Stomach (tissue), 9 donors: Measurements from ENCODE around the gene ZNF792. TPM values are rescaled to one million over a fixed set of nuclear protein-coding genes. Genes with fewer than 3 reads are reported as not detected.
"Not testable (repeated sequence)": the region's sequence is repeated elsewhere in the genome, so short reads cannot be mapped to it uniquely, and the experiment has no call there.

Experiments
- DNase-seq, 2 donors: peaks; one replicate each; pipeline versions ENCODE4 v3.0.0 to v3.0.0-alpha.2; 2013 to 2019
- H3K27ac ChIP-seq, 5 donors: fragments of 200-600 bp in 4 of 5; sonication (generic) in 4 of 5; one replicate each; pipeline ENCODE4 v1.5.1; 2013 to 2019; ENCODE audit warnings: mild to moderate bottlenecking in 1 of 5, moderate library complexity in 1 of 5
- H3K27me3 ChIP-seq, 3 donors: fragments of 200-600 bp; sonication (generic); one replicate each; pipeline ENCODE4 v1.5.1; 2017 to 2019; ENCODE audit warnings: mixed run types in 1 of 3
- H3K36me3 ChIP-seq, 4 donors: fragments of 200-600 bp; sonication (generic); 1 replicate in 3 of 4; 2 replicates in 1 of 4; pipeline ENCODE4 v1.5.1; 2016 to 2019
- H3K4me1 ChIP-seq, 4 donors: fragments of 200-600 bp; sonication (generic); one replicate each; pipeline ENCODE4 v1.5.1; 2016 to 2019
- H3K4me3 ChIP-seq, 4 donors: fragments of 200-600 bp; sonication (generic) in 3 of 4; one replicate each; pipeline ENCODE4 v1.5.1; 2016 to 2019; ENCODE audit warnings: mild to moderate bottlenecking in 1 of 4
- H3K9me3 ChIP-seq, 4 donors: fragments of 200-600 bp; sonication (generic); one replicate each; pipeline ENCODE4 v1.5.1; 2016 to 2019
- CTCF ChIP-seq, 7 experiments: fragments of 450-650 bp in 4 of 7; fragments of 200-600 bp in 3 of 7; sonication (generic) in 3 of 7; IDR thresholded peaks; one replicate each; pipeline ENCODE4 v1.5.1; 2016 to 2019; ENCODE audit warnings: antibody characterized with exemption in 7 of 7, control low read depth in 2 of 7, mild to moderate bottlenecking in 1 of 7
- EP300 ChIP-seq: sonication (generic); formaldehyde crosslinking; IDR thresholded peaks from one replicate; pipeline ENCODE4 v1.6.1; 2017; ENCODE audit warnings: antibody characterized with exemption
- POLR2A ChIP-seq, 4 donors: fragments of 450-650 bp; IDR thresholded peaks; one replicate each; pipeline ENCODE4 v1.6.1; 2016; ENCODE audit warnings: antibody characterized with exemption in 4 of 4, control low read depth in 2 of 4, mild to moderate bottlenecking in 1 of 4, moderate library complexity in 1 of 4
- POLR2AphosphoS5 ChIP-seq, 3 donors: sonication (generic); formaldehyde crosslinking; IDR thresholded peaks; one replicate each; pipeline ENCODE4 v1.6.1; 2016; ENCODE audit warnings: antibody characterized with exemption in 3 of 3
- WGBS, 5 donors: extraction: QIAGEN DNeasy Blood & Tissue Kit in 3 of 5; methylation state at CpG; one replicate each; pipeline versions ENCODE4 v1.1.5 to v1.1.7; 2013 to 2018; 5-methylcytosine and 5-hydroxymethylcytosine counted together
- intact Hi-C: fragments of 100-400 bp; cut with DNase I; formaldehyde crosslinking; loops from one replicate; pipeline ENCODE4 v1.15.1; 2023; ENCODE audit warnings: low total_unique reads
- polyA plus RNA-seq, 3 donors: library from polyadenylated mRNA; stranded (reverse); fragments of 200-250 nt; gene quantifications; one replicate each; pipeline ENCODE4 v1.2.3, GENCODE V29; 2013
- total RNA-seq, 5 donors: library from RNA; depleted of rRNA; stranded (reverse); fragments of >200 nt; gene quantifications; one replicate each; pipeline versions ENCODE4 v1.1.0 to v1.2.3, GENCODE V29; 2014 to 2016
- donor health status: healthy with polysubstance abuse.
- donor health status: Bipolar disorder and iron deficiency.
- donor health status: healthy.

ZNF792 gene
- total and polyA plus RNA-seq, 8 donors: 0.78 to 14.3 (median 1.9) TPM

- WGBS, 5 donors: 50 to 60% (median 53%) methylated on average over 8 of the region's 8 CpGs
- intact Hi-C loops: no loop called here
- H3K36me3 ChIP-seq: peaks cover 0 to 2% (median 0%) of the 10 kb centered on the region in 4 donors
- peak overlapping the region in 4 of 5 donors; percentile 35 to 99 (median 98) for H3K27ac ChIP-seq
- no peaks in the 10 kb centered on the region for H3K9me3 ChIP-seq
- peaks cover 36 to 76% (median 65%) of the 10 kb centered on the region in 4 donors for H3K4me1 ChIP-seq
- DNase-seq: no peak
- TF ChIP-seq POLR2AphosphoS5 (IDR thresholded peaks at IDR 0.05) (no peak), POLR2A (IDR thresholded peaks at IDR 0.05) (no peak), EP300 (no peak)
- no peak overlapping the region for H3K4me3 ChIP-seq
- no peaks in the 10 kb centered on the region for H3K27me3 ChIP-seq
These were observed 33.1 kb upstream of the ZNF792 start for GRCh38 chr19:34997071-34997617.

GRCh38 chr19:34995551-34995950 is 31.5 kb upstream of the ZNF792 start:
- Histone ChIP-seq H3K36me3 (no peaks in the 10 kb centered on the region), H3K9me3 (no peaks in the 10 kb centered on the region), H3K27me3 (no peaks in the 10 kb centered on the region), H3K4me3 (no peak overlapping the region), H3K4me1 (peaks cover 33 to 61% (median 50%) of the 10 kb centered on the region in 4 donors), H3K27ac (peak overlapping the region; percentile 62 to 99 (median 74))
- 60 to 85% (median 66%) methylated on average over 7 to 8 of the region's 8 CpGs for WGBS, 5 donors
- DNase-seq: no peak
- TF ChIP-seq EP300: no peak
- TF ChIP-seq CTCF (IDR thresholded peaks at IDR 0.05): no peak
- TF ChIP-seq POLR2AphosphoS5 (IDR thresholded peaks at IDR 0.05): no peak
- TF ChIP-seq POLR2A (IDR thresholded peaks at IDR 0.05): no peak
- intact Hi-C loops: no loop called here

- H3K27ac ChIP-seq: peak overlapping the region; percentile 62 to 99 (median 74)
- H3K36me3 ChIP-seq: no peaks in the 10 kb centered on the region
- intact Hi-C loops: no loop called here
These were observed 30.9 kb upstream of the ZNF792 start for GRCh38 chr19:34994643-34995541.

DNA sequence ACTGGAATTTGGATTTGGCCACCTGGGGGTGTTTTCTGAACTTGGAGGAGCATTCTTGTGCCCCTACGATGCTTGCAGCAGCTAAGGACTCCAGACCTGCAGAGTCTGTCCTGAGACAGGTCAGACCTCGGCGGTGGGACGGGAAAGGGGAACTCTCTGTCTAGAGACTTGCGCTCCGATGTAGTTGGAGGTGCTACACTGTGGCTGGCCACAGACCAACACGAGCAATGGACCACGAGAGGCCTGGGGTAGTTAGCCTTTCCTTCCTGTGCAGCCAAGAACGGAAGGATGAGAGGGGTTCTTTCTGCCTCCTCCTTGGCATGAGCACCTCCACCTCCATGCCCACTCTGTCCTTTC is 30.2 kb upstream of the ZNF792 start:
- H3K4me1 ChIP-seq: peaks cover 27 to 53% (median 42%) of the 10 kb centered on the region in 4 donors
- no peak overlapping the region for H3K4me3 ChIP-seq
- no peaks in the 10 kb centered on the region for H3K9me3 ChIP-seq
- no peaks in the 10 kb centered on the region for H3K36me3 ChIP-seq
- intact Hi-C loops: no loop called here
- no peak for DNase-seq
- 41 to 89% (median 72%) methylated on average over 9 of the region's 9 CpGs for WGBS, 5 donors
- TF ChIP-seq POLR2A (IDR thresholded peaks at IDR 0.05) (no peak), POLR2AphosphoS5 (IDR thresholded peaks at IDR 0.05) (no peak), CTCF (IDR thresholded peaks at IDR 0.05) (no peak), EP300 (no peak)
- H3K27ac ChIP-seq: peak overlapping the region; percentile 62 to 99 (median 74)
- no peaks in the 10 kb centered on the region for H3K27me3 ChIP-seq

More at GRCh38 chr19:34994643-34995541, 30.9 kb upstream of the ZNF792 start:
- TF ChIP-seq POLR2AphosphoS5 (IDR thresholded peaks at IDR 0.05): peak in 1 of 3 donors; percentile 36
- TF ChIP-seq POLR2A (IDR thresholded peaks at IDR 0.05): no peak
- 29 to 57% (median 49%) methylated on average over 15 to 17 of the region's 17 CpGs for WGBS, 5 donors
- H3K4me1 ChIP-seq: peaks cover 33 to 59% (median 48%) of the 10 kb centered on the region in 4 donors
- H3K27me3 ChIP-seq: no peaks in the 10 kb centered on the region
- peak; percentile 81 for DNase-seq
- H3K4me3 ChIP-seq: no peak overlapping the region
- H3K9me3 ChIP-seq: no peaks in the 10 kb centered on the region

GRCh38 chr19:34992582-34992981 is 28.6 kb upstream of the ZNF792 start:
- intact Hi-C loops: not testable (repeated sequence)
- 85 to 91% (median 86%) methylated on average over 7 of the region's 7 CpGs for WGBS, 5 donors

More at GRCh38 chr19:34992582-34992981, 28.6 kb upstream of the ZNF792 start:
- DNase-seq, H3K4me3 ChIP-seq, H3K36me3 ChIP-seq, H3K27ac ChIP-seq, H3K9me3 ChIP-seq, H3K27me3 ChIP-seq: not testable (repeated sequence)
- peaks cover 21 to 36% (median 32%) of the 10 kb centered on the region in 4 donors for H3K4me1 ChIP-seq
